SU-DHL-6 (cell line): Measurements from ENCODE around the gene PBRM1.

Source experiments
- H2AFZ ChIP-seq: fragments of 200-600 bp; sonication (generic); 2 replicates; pipeline ENCODE4 v1.6.1; 2014; ENCODE audit warnings: low read depth, mild to moderate bottlenecking, moderate library complexity, mixed read lengths, antibody characterized with exemption, low read length; ENCODE audit not compliant: severe bottlenecking
- H3F3A ChIP-seq: fragments of 200-600 bp; shearing (Covaris generic); 2 replicates; pipeline ENCODE4 v1.6.0; 2016; ENCODE audit warnings: antibody characterized with exemption, mild to moderate bottlenecking; ENCODE audit not compliant: insufficient read depth
- H3K27ac ChIP-seq: fragments of 200-600 bp; sonication (generic); 2 replicates; pipeline ENCODE4 v1.5.1; 2016; ENCODE audit warnings: low read depth, mild to moderate bottlenecking, low read length, moderate library complexity, mixed read lengths
- H3K27me3 ChIP-seq: fragments of 200-600 bp; sonication (generic), shearing (Covaris generic); 2 replicates; pipeline ENCODE4 v1.6.0; 2014; ENCODE audit warnings: mild to moderate bottlenecking, low read length
- H3K36me3 ChIP-seq: fragments of 200-600 bp; sonication (generic); 2 replicates; pipeline ENCODE4 v1.6.1; 2014; ENCODE audit warnings: mild to moderate bottlenecking, low read length, mixed read lengths
- H3K4me2 ChIP-seq: fragments of 300-600, 200-600 bp; shearing (Covaris generic), sonication (generic); 2 replicates; pipeline ENCODE4 v1.6.0; 2014; ENCODE audit warnings: low read length, low read depth, mild to moderate bottlenecking; ENCODE audit not compliant: poor library complexity, severe bottlenecking
- H3K4me3 ChIP-seq: fragments of 200-600 bp; sonication (generic); 2 replicates; pipeline ENCODE4 v1.5.1; 2014; ENCODE audit warnings: antibody characterized with exemption, low read length, mild to moderate bottlenecking, mixed read lengths; ENCODE audit not compliant: insufficient read depth, poor library complexity, severe bottlenecking
- H3K79me2 ChIP-seq: fragments of 200-600 bp; sonication (generic); 2 replicates; pipeline ENCODE4 v1.6.1; 2014; ENCODE audit warnings: mild to moderate bottlenecking, low read length, moderate library complexity; ENCODE audit not compliant: insufficient read depth
- H3K9ac ChIP-seq: fragments of 200-600 bp; sonication (generic); 2 replicates; pipeline ENCODE4 v1.7.0; 2014; ENCODE audit warnings: mild to moderate bottlenecking, low read length
- H3K9me2 ChIP-seq: fragments of 200-600 bp; sonication (generic); replicated peaks from 2 replicates; pipeline ENCODE4 v1.6.1; 2014; ENCODE audit warnings: low read length; ENCODE audit not compliant: insufficient read depth
- H3K9me3 ChIP-seq: fragments of 200-600 bp; sonication (generic); 2 replicates; pipeline ENCODE4 v1.6.1; 2014; ENCODE audit warnings: low read length, mixed read lengths; ENCODE audit not compliant: insufficient read depth
- H4K20me1 ChIP-seq: fragments of 200-600 bp; sonication (generic); 2 replicates; pipeline ENCODE4 v1.6.1; 2014; ENCODE audit warnings: low read depth, mild to moderate bottlenecking, antibody characterized with exemption, low read length, moderate library complexity, mixed read lengths
- CTCF ChIP-seq: fragments of 200-600 bp; sonication (generic); IDR thresholded peaks from one replicate; pipeline ENCODE4 v1.5.1; 2017; ENCODE audit warnings: antibody characterized with exemption, mild to moderate bottlenecking, low read length, moderate library complexity; ENCODE audit not compliant: insufficient read depth, poor library complexity, severe bottlenecking
- EZH2phosphoT487 ChIP-seq: fragments of 200-600 bp; sonication (generic), shearing (Covaris generic); conservative IDR thresholded peaks from 2 replicates; pipeline ENCODE4 v1.6.1; 2018; ENCODE audit warnings: mild to moderate bottlenecking, antibody characterized with exemption, low read length, moderate library complexity, mixed read lengths

The PBRM1 gene

GRCh38 chr3:52690560-52690959 is 4.8 kb upstream of the PBRM1 start:
- no peaks in the 10 kb centered on the region for H3K9me2 ChIP-seq
- no peaks in the 10 kb centered on the region for H3K9me3 ChIP-seq
- no peak overlapping the region for H3K9ac ChIP-seq
- H2AFZ ChIP-seq: no peak overlapping the region
- H3K27ac ChIP-seq: no peak overlapping the region
- H3K4me3 ChIP-seq: no peak overlapping the region
- H3K79me2 ChIP-seq: peaks cover 33% of the 10 kb centered on the region
- H3F3A ChIP-seq: peaks cover 48% of the 10 kb centered on the region
- TF ChIP-seq CTCF (no peak), EZH2phosphoT487 (no peak)
- H3K36me3 ChIP-seq: peaks cover 71% of the 10 kb centered on the region
- peaks cover 3% of the 10 kb centered on the region; the same call in 1 of the 2 replicates for H4K20me1 ChIP-seq
- H3K27me3 ChIP-seq: no peaks in the 10 kb centered on the region
- no peak overlapping the region for H3K4me2 ChIP-seq

DNA sequence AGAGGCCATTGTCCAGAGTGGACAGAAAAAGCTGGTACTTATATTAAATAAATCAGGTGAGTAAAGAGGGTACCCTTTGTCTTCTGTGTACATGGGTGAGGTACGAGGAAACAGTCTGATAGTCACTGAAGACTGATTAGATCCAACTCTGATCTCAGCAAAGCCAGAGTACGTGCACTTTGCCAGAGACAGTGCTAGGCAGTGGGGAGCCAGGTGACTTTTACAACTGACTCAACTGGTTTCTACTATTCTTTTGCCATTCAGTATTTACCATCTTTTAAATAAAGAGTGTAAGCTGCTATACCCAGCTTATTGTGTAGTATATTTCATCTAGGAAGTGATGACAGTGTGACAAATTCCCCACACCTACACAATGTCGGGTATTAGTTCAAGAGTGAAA is 3.4 kb upstream of the PBRM1 start:
- Histone ChIP-seq H3K36me3 (peaks cover 58% of the 10 kb centered on the region), H3F3A (peaks cover 35% of the 10 kb centered on the region), H3K27ac (no peak overlapping the region), H3K4me2 (no peak overlapping the region), H2AFZ (no peak overlapping the region), H3K9me2 (no peaks in the 10 kb centered on the region), H3K79me2 (peaks cover 45% of the 10 kb centered on the region), H3K27me3 (no peaks in the 10 kb centered on the region), H4K20me1 (peaks cover 3% of the 10 kb centered on the region; the same call in 1 of the 2 replicates), H3K9ac (no peak overlapping the region), H3K9me3 (no peaks in the 10 kb centered on the region), H3K4me3 (no peak overlapping the region)
- TF ChIP-seq EZH2phosphoT487 (no peak), CTCF (no peak)

DNA sequence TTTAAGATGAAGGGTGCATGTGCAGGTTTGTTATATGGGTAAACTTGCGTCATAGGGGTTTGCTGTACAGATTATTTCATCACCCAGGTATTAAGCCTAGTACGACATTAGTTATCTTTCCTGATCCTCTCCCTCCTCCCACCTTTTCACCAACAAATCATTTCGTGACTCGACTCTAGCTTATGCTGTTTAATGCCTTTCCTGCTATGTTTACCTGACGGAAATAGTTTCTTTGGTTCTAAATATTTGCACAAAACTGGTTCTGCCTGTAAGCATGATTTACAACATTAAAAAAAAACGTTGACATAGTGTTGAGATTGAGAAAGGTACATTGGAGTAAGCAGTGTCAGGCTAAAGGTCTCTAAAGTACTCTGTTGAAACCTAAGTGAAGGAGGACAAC is 2.6 kb upstream of the PBRM1 start:
- H3K27me3 ChIP-seq: no peaks in the 10 kb centered on the region
- H3K4me2 ChIP-seq: peak overlapping the region; percentile 70
- H3K36me3 ChIP-seq: peaks cover 50% of the 10 kb centered on the region
- no peak overlapping the region for H2AFZ ChIP-seq
- no peaks in the 10 kb centered on the region for H3K9me3 ChIP-seq
- H4K20me1 ChIP-seq: peaks cover 3% of the 10 kb centered on the region; the same call in 1 of the 2 replicates
- peaks cover 27% of the 10 kb centered on the region for H3F3A ChIP-seq
- peaks cover 53% of the 10 kb centered on the region for H3K79me2 ChIP-seq
- H3K4me3 ChIP-seq: no peak overlapping the region
- TF ChIP-seq EZH2phosphoT487 (no peak), CTCF (no peak)
- H3K9me2 ChIP-seq: no peaks in the 10 kb centered on the region
- no peak overlapping the region for H3K27ac ChIP-seq
- H3K9ac ChIP-seq: no peak overlapping the region

DNA sequence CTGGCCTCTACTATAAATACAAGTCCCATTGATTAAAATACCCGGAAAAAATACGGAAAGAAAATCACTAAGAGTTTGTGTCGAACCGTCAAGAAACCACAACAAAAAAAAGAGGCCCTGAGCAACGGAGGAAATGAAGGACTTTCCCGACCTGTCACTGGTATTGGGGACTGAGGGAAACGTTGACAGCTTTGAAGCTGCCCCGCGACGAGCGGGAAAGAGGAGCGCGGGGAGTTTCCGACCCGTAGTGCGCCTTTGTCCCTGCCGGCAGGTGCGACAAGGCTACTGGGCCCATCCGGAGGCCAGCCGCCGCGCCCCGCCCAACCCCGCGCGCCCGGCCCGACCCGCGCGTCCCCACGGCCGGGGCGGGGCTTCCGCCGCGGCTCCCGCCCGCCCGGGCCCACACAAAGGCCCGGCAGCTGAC is 416 bp downstream of the PBRM1 start:
- Histone ChIP-seq H3F3A (peaks cover 5% of the 10 kb centered on the region; the same call in 1 of the 2 replicates), H3K79me2 (peaks cover 82% of the 10 kb centered on the region)

More for the DNA sequence above, 416 bp downstream of the PBRM1 start:
- Histone ChIP-seq H3K4me3 (peak overlapping the region; percentile 99), H3K9ac (peak overlapping the region; percentile 80), H3K9me2 (no peaks in the 10 kb centered on the region), H4K20me1 (no peaks in the 10 kb centered on the region), H2AFZ (peak overlapping the region; percentile 72), H3K27ac (peak overlapping the region; percentile 83), H3K27me3 (no peaks in the 10 kb centered on the region), H3K4me2 (peak overlapping the region; percentile 94), H3K9me3 (no peaks in the 10 kb centered on the region), H3K36me3 (peaks cover 37% of the 10 kb centered on the region)
- TF ChIP-seq EZH2phosphoT487 (no peak), CTCF (no peak)
